ENCODE measurements around the gene WRAP53.

Gene WRAP53

DNA sequence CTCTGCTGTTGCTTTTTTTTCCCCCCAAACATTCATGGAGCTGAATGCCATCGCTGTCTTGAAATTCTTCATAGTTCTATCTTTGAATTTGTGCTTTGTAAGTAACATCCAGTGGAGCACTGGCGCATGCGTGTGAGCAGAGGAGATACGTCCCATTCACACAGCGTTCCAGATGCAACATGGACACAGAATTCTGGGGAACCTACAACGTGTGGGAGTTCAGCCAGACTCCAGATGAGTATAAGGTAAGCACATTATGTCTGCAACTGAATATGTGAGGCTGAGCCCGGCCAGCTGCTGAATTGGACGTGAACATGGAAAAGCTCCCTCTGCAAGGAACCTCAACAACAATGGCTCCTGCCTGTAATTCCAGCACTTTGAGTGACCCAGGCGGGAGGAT, 41.8 kb upstream of the WRAP53 start:
- Histone ChIP-seq H3K27me3 (ENCODE audit: insufficient read depth, low read length) (peaks cover 8% of the 10 kb centered on the region), H4K91ac (ENCODE audit: low read depth, low read length) (no peak overlapping the region), H3K4me3 (ENCODE audit: low read depth, low read length) (no peak overlapping the region), H4K12ac (ENCODE audit: low read depth, low read length) (no peak overlapping the region), H3K79me1 (ENCODE audit: low read length) (no peaks in the 10 kb centered on the region), H3K9ac (ENCODE audit: low read length) (no peak overlapping the region), H2AK5ac (ENCODE audit: low read length) (no peak overlapping the region), H3K14ac (ENCODE audit: low read length) (no peak overlapping the region), H3K36me3 (ENCODE audit: control insufficient read depth in 1 of 2, insufficient read depth in 2 of 2, low read length in 2 of 2) (no peaks in the 10 kb centered on the region), H3K79me2 (ENCODE audit: control insufficient read depth, insufficient read depth, low read length, poor library complexity) (no peaks in the 10 kb centered on the region), H2BK12ac (ENCODE audit: low read length) (no peak overlapping the region), H4K8ac (ENCODE audit: low read depth, low read length) (no peak overlapping the region), H3K4me1 (ENCODE audit: control insufficient read depth in 1 of 2, insufficient read depth in 2 of 2, low read length in 2 of 2) (peaks cover 5 to 6% of the 10 kb centered on the region in 2 experiments), H3K9me3 (ENCODE audit: insufficient read depth, low read depth, low read length) (peaks cover under 1% of the 10 kb centered on the region), H2BK5ac (ENCODE audit: low read depth, low read length, poor library complexity) (no peak overlapping the region), H3K23ac (ENCODE audit: low read length) (no peak overlapping the region), H3K4me2 (ENCODE audit: low read length) (no peak overlapping the region), H3K18ac (ENCODE audit: low read length) (no peak overlapping the region), H3K27ac (ENCODE audit: low read depth, low read length) (no peak overlapping the region), H2BK120ac (ENCODE audit: insufficient read depth, low read length, poor library complexity) (no peak overlapping the region), H2AFZ (ENCODE audit: insufficient read depth, low read length, poor library complexity) (no peak overlapping the region), H3K4ac (ENCODE audit: low read depth, low read length) (no peak overlapping the region)
- no CpG with 5 or more reads among the region's 9 CpGs for WGBS (ENCODE audit: extremely low coverage, insufficient coverage, insufficient read length)
- no peak for DNase-seq

DNA sequence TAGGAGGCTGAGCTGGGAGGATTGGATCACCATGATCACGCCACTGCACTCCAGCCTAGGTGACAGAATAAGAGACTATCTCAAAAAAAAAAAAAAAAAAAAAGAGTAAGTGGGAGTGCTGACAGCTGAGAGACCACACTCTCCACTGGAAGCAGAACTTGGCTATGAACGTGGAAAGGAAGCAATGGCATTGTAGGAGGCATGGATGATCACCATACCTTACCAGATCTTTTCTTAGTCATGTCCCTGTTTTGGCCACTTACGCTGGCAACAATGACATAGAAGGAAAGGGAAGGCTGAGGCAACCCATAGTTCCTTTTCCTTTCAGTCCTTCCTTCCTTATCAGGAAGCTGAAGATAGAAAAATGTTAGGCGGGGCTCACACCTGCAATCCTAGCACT, 41.3 kb upstream of the WRAP53 start:
- H2BK120ac ChIP-seq (ENCODE audit: insufficient read depth, low read length, poor library complexity), result no peak overlapping the region
- no peak overlapping the region for H3K14ac ChIP-seq (ENCODE audit: low read length)
- no peaks in the 10 kb centered on the region for H3K79me2 ChIP-seq (ENCODE audit: control insufficient read depth, insufficient read depth, low read length, poor library complexity)
- no peak overlapping the region for H3K27ac ChIP-seq (ENCODE audit: low read depth, low read length)
- no peaks in the 10 kb centered on the region for H3K79me1 ChIP-seq (ENCODE audit: low read length)
- no CpG with 5 or more reads among the region's 4 CpGs for WGBS (ENCODE audit: extremely low coverage, insufficient coverage, insufficient read length)
- H3K4me2 ChIP-seq (ENCODE audit: low read length), result no peak overlapping the region
- no peaks in the 10 kb centered on the region for H3K36me3 ChIP-seq (ENCODE audit: control insufficient read depth in 1 of 2, insufficient read depth in 2 of 2, low read length in 2 of 2)
- H3K4me1 ChIP-seq (ENCODE audit: control insufficient read depth in 1 of 2, insufficient read depth in 2 of 2, low read length in 2 of 2), result peaks cover 7 to 8% of the 10 kb centered on the region in 2 experiments
- H3K9me3 ChIP-seq (ENCODE audit: insufficient read depth, low read depth, low read length), result peaks cover 5% of the 10 kb centered on the region
- no peak overlapping the region for H2BK12ac ChIP-seq (ENCODE audit: low read length)
- no peak overlapping the region for H3K18ac ChIP-seq (ENCODE audit: low read length)
- no peak overlapping the region for H3K4me3 ChIP-seq (ENCODE audit: low read depth, low read length)
- H3K9ac ChIP-seq (ENCODE audit: low read length), result no peak overlapping the region
- H2BK5ac ChIP-seq (ENCODE audit: low read depth, low read length, poor library complexity), result no peak overlapping the region
- no peak overlapping the region for H2AK5ac ChIP-seq (ENCODE audit: low read length)
- H3K4ac ChIP-seq (ENCODE audit: low read depth, low read length), result no peak overlapping the region
- no peak for DNase-seq
- peaks cover 14% of the 10 kb centered on the region for H3K27me3 ChIP-seq (ENCODE audit: insufficient read depth, low read length)
- no peak overlapping the region for H2AFZ ChIP-seq (ENCODE audit: insufficient read depth, low read length, poor library complexity)
- H3K23ac ChIP-seq (ENCODE audit: low read length), result no peak overlapping the region
- H4K8ac ChIP-seq (ENCODE audit: low read depth, low read length), result no peak overlapping the region
- no peak overlapping the region for H4K12ac ChIP-seq (ENCODE audit: low read depth, low read length)
- no peak overlapping the region for H4K91ac ChIP-seq (ENCODE audit: low read depth, low read length)

DNA sequence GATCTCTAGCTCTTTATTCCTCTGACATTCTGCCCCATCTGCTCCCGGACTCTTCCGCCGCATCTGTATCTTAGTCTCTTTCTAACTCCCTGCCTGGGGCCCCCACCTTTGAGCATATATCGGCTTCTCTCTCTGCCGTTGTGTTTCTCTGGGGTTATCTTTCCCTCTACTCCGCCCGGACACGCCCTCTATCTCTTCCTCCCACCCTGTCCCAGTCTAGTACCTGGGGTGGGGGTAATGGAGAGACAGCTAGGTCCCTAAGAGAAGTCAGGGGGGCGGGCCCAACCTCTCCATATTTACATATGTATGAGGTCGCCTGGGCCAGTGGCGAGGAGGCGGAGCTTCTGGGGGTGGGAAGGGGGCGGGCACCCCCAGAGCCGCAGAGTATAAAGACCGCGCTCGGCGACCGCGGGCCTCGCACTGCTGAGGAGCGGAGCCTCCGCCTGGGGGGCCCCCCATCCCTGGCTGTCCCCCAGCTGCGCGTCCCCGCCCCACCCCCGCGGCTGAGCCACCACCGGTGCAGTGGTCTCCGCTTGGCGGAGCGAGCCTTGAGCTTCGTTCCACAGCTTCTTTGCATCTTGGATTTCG, 37.7 kb upstream of the WRAP53 start, which contains the start of gene ATP1B2:
Gene ATP1B2, plus strand, starts transcription at position 418 of the 588 bp plus-strand sequence. CDS start 593 bp downstream, outside the sequence.
- H3K18ac ChIP-seq (ENCODE audit: low read length), result no peak within 1 kb of the TSS
- no peak within 1 kb of the TSS for H2BK120ac ChIP-seq (ENCODE audit: insufficient read depth, low read length, poor library complexity)
- peak within 1 kb of the TSS; percentile 23 for H3K4me3 ChIP-seq (ENCODE audit: low read depth, low read length)
- no peak within 1 kb of the TSS for H3K27ac ChIP-seq (ENCODE audit: low read depth, low read length)
- no peak within 1 kb of the TSS for H4K91ac ChIP-seq (ENCODE audit: low read depth, low read length)
- no peaks in the 10 kb centered on the region for H3K79me1 ChIP-seq (ENCODE audit: low read length)
- peak in 1 of 2 donors; percentile 30 for DNase-seq
- no CpG with 5 or more reads among the region's 34 CpGs for WGBS (ENCODE audit: extremely low coverage, insufficient coverage, insufficient read length)
- H3K79me2 ChIP-seq (ENCODE audit: control insufficient read depth, insufficient read depth, low read length, poor library complexity), result no peaks in the 10 kb centered on the region
- no peak within 1 kb of the TSS for H4K8ac ChIP-seq (ENCODE audit: low read depth, low read length)
- peak within 1 kb of the TSS; percentile 35 for H2AFZ ChIP-seq (ENCODE audit: insufficient read depth, low read length, poor library complexity)
- H3K36me3 ChIP-seq (ENCODE audit: control insufficient read depth in 1 of 2, insufficient read depth in 2 of 2, low read length in 2 of 2), result peaks cover 0 to 2% of the 10 kb centered on the region in 2 experiments
- no peak within 1 kb of the TSS for H4K12ac ChIP-seq (ENCODE audit: low read depth, low read length)
- H3K4me1 ChIP-seq (ENCODE audit: control insufficient read depth in 1 of 2, insufficient read depth in 2 of 2, low read length in 2 of 2), result peaks cover 7 to 8% of the 10 kb centered on the region in 2 experiments
- no peak within 1 kb of the TSS for H2AK5ac ChIP-seq (ENCODE audit: low read length)
- H3K23ac ChIP-seq (ENCODE audit: low read length), result no peak within 1 kb of the TSS
- no peak within 1 kb of the TSS for H2BK5ac ChIP-seq (ENCODE audit: low read depth, low read length, poor library complexity)
- H3K27me3 ChIP-seq (ENCODE audit: insufficient read depth, low read length), result peaks cover 29% of the 10 kb centered on the region
- no peak within 1 kb of the TSS for H3K14ac ChIP-seq (ENCODE audit: low read length)
- peaks cover 16% of the 10 kb centered on the region for H3K9me3 ChIP-seq (ENCODE audit: insufficient read depth, low read depth, low read length)
- H3K4me2 ChIP-seq (ENCODE audit: low read length), result peak within 1 kb of the TSS; percentile 72
- H2BK12ac ChIP-seq (ENCODE audit: low read length), result no peak within 1 kb of the TSS
- H3K9ac ChIP-seq (ENCODE audit: low read length), result no peak within 1 kb of the TSS
- H3K4ac ChIP-seq (ENCODE audit: low read depth, low read length), result no peak within 1 kb of the TSS

- Histone ChIP-seq H3K4ac (ENCODE audit: low read depth, low read length) (no peak overlapping the region), H4K91ac (ENCODE audit: low read depth, low read length) (no peak overlapping the region), H3K23ac (ENCODE audit: low read length) (no peak overlapping the region), H2AK5ac (ENCODE audit: low read length) (no peak overlapping the region), H2BK5ac (ENCODE audit: low read depth, low read length, poor library complexity) (no peak overlapping the region), H3K79me2 (ENCODE audit: control insufficient read depth, insufficient read depth, low read length, poor library complexity) (no peaks in the 10 kb centered on the region), H3K18ac (ENCODE audit: low read length) (no peak overlapping the region), H3K79me1 (ENCODE audit: low read length) (no peaks in the 10 kb centered on the region), H2BK12ac (ENCODE audit: low read length) (no peak overlapping the region), H3K14ac (ENCODE audit: low read length) (no peak overlapping the region), H3K4me1 (ENCODE audit: control insufficient read depth in 1 of 2, insufficient read depth in 2 of 2, low read length in 2 of 2) (peaks cover 7 to 8% of the 10 kb centered on the region in 2 experiments), H2AFZ (ENCODE audit: insufficient read depth, low read length, poor library complexity) (peak overlapping the region; percentile 35), H3K27me3 (ENCODE audit: insufficient read depth, low read length) (peaks cover 29% of the 10 kb centered on the region), H3K9me3 (ENCODE audit: insufficient read depth, low read depth, low read length) (peaks cover 17% of the 10 kb centered on the region), H3K4me2 (ENCODE audit: low read length) (peak overlapping the region; percentile 72), H3K4me3 (ENCODE audit: low read depth, low read length) (peak overlapping the region; percentile 23), H4K8ac (ENCODE audit: low read depth, low read length) (no peak overlapping the region), H2BK120ac (ENCODE audit: insufficient read depth, low read length, poor library complexity) (no peak overlapping the region), H3K27ac (ENCODE audit: low read depth, low read length) (no peak overlapping the region), H3K9ac (ENCODE audit: low read length) (no peak overlapping the region), H4K12ac (ENCODE audit: low read depth, low read length) (no peak overlapping the region), H3K36me3 (ENCODE audit: control insufficient read depth in 1 of 2, insufficient read depth in 2 of 2, low read length in 2 of 2) (peaks cover 0 to 2% of the 10 kb centered on the region in 2 experiments)
- no peak for DNase-seq
- WGBS (ENCODE audit: extremely low coverage, insufficient coverage, insufficient read length), result no CpG with 5 or more reads among the region's 45 CpGs
Measured at GRCh38 chr17:7651097-7651664, 37.1 kb upstream of the WRAP53 start.
